ENCODE measurements around the gene PTPRD. TPM values are rescaled to one million over a fixed set of nuclear protein-coding genes. Genes with fewer than 3 reads are reported as not detected.

PTPRD gene
- total RNA-seq, 1 experiment from 2014 or later, result 0.02 TPM

GRCh38 chr9:9792144-9792857 lies 820.5 kb downstream of the PTPRD start:
- Histone ChIP-seq H3K27ac (ENCODE audit: low read depth, low read length) (no peak overlapping the region), H2AFZ (ENCODE audit: low read depth, low read length, poor library complexity, severe bottlenecking) (no peak overlapping the region), H3K79me2 (ENCODE audit: insufficient read depth, low read length) (no peaks in the 10 kb centered on the region), H3K4me1 (ENCODE audit: control insufficient read depth in 1 of 2, insufficient read depth in 2 of 2, low read length in 2 of 2) (no peaks in the 10 kb centered on the region), H3K9me3 (ENCODE audit: control insufficient read depth in 1 of 2, insufficient read depth in 1 of 2, low read depth in 1 of 2, low read length in 2 of 2) (peaks cover 0 to 15% of the 10 kb centered on the region in 2 experiments; a peak in 2 of 4 replicates), H3K4me3 (replicated peaks in 1 of 2; ENCODE audit: low read depth in 1 of 2, low read length in 2 of 2) (no peak overlapping the region), H3K36me3 (ENCODE audit: control insufficient read depth in 1 of 2, insufficient read depth in 2 of 2, low read length in 2 of 2) (no peaks in the 10 kb centered on the region), H3K27me3 (ENCODE audit: insufficient read depth, low read length) (no peaks in the 10 kb centered on the region), H3K9me2 (ENCODE audit: insufficient read depth) (no peaks in the 10 kb centered on the region), H4K20me1 (ENCODE audit: insufficient read depth) (no peaks in the 10 kb centered on the region; the same call in 1 of the 2 replicates), H3K9ac (ENCODE audit: low read length) (no peak overlapping the region), H3K4me2 (ENCODE audit: low read length) (no peak overlapping the region)
- no peak for DNase-seq (ENCODE audit: low read depth, low spot score)
- BruUV-seq (replicated peaks), result no TSS peak
- ChIA-PET CTCF (no interaction called here), POLR2A (no interaction called here), RAD21 (ENCODE audit: low non-redundant PET in 1 of 2, low total read pairs in 2 of 2, uncharacterized antibody in 2 of 2, unreplicated experiment in 2 of 2) (no interaction called here)
- TF ChIP-seq SRF (IDR thresholded peaks at IDR 0.05; ENCODE audit: low read depth), result no peak
- TF ChIP-seq SIN3A (IDR thresholded peaks at IDR 0.05; ENCODE audit: low read depth), result no peak
- TF ChIP-seq, protein P1, sequence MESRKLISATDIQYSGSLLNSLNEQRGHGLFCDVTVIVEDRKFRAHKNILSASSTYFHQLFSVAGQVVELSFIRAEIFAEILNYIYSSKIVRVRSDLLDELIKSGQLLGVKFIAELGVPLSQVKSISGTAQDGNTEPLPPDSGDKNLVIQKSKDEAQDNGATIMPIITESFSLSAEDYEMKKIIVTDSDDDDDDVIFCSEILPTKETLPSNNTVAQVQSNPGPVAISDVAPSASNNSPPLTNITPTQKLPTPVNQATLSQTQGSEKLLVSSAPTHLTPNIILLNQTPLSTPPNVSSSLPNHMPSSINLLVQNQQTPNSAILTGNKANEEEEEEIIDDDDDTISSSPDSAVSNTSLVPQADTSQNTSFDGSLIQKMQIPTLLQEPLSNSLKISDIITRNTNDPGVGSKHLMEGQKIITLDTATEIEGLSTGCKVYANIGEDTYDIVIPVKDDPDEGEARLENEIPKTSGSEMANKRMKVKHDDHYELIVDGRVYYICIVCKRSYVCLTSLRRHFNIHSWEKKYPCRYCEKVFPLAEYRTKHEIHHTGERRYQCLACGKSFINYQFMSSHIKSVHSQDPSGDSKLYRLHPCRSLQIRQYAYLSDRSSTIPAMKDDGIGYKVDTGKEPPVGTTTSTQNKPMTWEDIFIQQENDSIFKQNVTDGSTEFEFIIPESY (IDR thresholded peaks at IDR 0.05; ENCODE audit: extremely low read depth, insufficient replicate concordance, low read length), result no peak
- no peak for TF ChIP-seq SP1 (IDR thresholded peaks at IDR 0.05; ENCODE audit: low read depth)
- no peak for TF ChIP-seq POLR2AphosphoS5 (IDR thresholded peaks at IDR 0.05; ENCODE audit: low read depth, low read length)
- TF ChIP-seq EZH2phosphoT487 (IDR thresholded peaks at IDR 0.05; ENCODE audit: borderline replicate concordance), result no peak
- intact Hi-C loops (cut with micrococcal nuclease), result no loop called here
- no peak for ATAC-seq

DNA sequence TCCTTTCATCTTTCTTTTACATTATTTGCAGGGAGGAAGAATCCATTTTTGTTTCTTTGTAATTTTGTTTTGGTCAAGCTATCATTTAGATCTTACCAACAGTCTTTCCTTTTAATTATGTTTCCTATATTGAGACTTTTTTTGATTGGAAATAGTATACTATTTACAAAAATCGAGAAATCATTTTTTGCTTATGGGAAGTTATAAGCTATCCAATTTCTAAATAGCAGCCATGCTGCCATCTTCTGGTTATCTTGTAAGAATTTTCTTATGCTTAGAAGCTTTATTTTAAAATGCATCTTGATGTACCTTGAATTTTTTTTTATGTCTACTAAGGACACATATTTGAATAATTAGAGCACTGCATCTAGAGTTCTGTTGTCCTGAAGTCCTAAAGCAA lies 821.2 kb downstream of the PTPRD start:
- POLR2A ChIA-PET, result no interaction called here
- intact Hi-C loops (cut with micrococcal nuclease), result no loop called here
- ATAC-seq (no peak), DNase-seq (ENCODE audit: low read depth, low spot score) (no peak)
- Histone ChIP-seq H3K9me2 (ENCODE audit: insufficient read depth) (no peaks in the 10 kb centered on the region), H3K4me1 (ENCODE audit: control insufficient read depth in 1 of 2, insufficient read depth in 2 of 2, low read length in 2 of 2) (no peaks in the 10 kb centered on the region), H3K27me3 (ENCODE audit: insufficient read depth, low read length) (no peaks in the 10 kb centered on the region), H3K9me3 (ENCODE audit: control insufficient read depth in 1 of 2, insufficient read depth in 1 of 2, low read depth in 1 of 2, low read length in 2 of 2) (peaks cover 0 to 13% of the 10 kb centered on the region in 2 experiments; a peak in 2 of 4 replicates), H3K36me3 (ENCODE audit: control insufficient read depth in 1 of 2, insufficient read depth in 2 of 2, low read length in 2 of 2) (no peaks in the 10 kb centered on the region), H3K4me3 (replicated peaks in 1 of 2; ENCODE audit: low read depth in 1 of 2, low read length in 2 of 2) (no peak overlapping the region), H4K20me1 (ENCODE audit: insufficient read depth) (no peaks in the 10 kb centered on the region; the same call in 1 of the 2 replicates), H3K4me2 (ENCODE audit: low read length) (no peak overlapping the region), H2AFZ (ENCODE audit: low read depth, low read length, poor library complexity, severe bottlenecking) (no peak overlapping the region), H3K27ac (ENCODE audit: low read depth, low read length) (no peak overlapping the region), H3K9ac (ENCODE audit: low read length) (no peak overlapping the region), H3K79me2 (ENCODE audit: insufficient read depth, low read length) (no peaks in the 10 kb centered on the region)
- BruUV-seq (replicated peaks), result no TSS peak
- CTCF ChIA-PET, result no interaction called here
- RAD21 ChIA-PET (ENCODE audit: low non-redundant PET in 1 of 2, low total read pairs in 2 of 2, uncharacterized antibody in 2 of 2, unreplicated experiment in 2 of 2), result no interaction called here
- no peak for TF ChIP-seq ATF3 (IDR thresholded peaks at IDR 0.05)
